Stimulated activated CD8-positive, alpha-beta memory T cell treated with anti-CD3 and anti-CD28 coated beads, Interleukin-12 subunit alpha, Interleukin-12 subunit beta, amount 100 ng/mL, for 1 hour (primary cell): ENCODE measurements around the gene ASAP3.
"Not testable (repeated sequence)": the region's sequence is repeated elsewhere in the genome, so short reads cannot be mapped to it uniquely, and the experiment has no call there.

ENCODE experiments used
- DNase-seq: peaks from one replicate; pipeline ENCODE4 v3.0.0-alpha.2; 2020; ENCODE audit warnings: low read depth

ASAP3 gene

GRCh38 chr1:23395849-23396248 is 88.1 kb downstream of the ASAP3 start:
- no peak for DNase-seq

DNA sequence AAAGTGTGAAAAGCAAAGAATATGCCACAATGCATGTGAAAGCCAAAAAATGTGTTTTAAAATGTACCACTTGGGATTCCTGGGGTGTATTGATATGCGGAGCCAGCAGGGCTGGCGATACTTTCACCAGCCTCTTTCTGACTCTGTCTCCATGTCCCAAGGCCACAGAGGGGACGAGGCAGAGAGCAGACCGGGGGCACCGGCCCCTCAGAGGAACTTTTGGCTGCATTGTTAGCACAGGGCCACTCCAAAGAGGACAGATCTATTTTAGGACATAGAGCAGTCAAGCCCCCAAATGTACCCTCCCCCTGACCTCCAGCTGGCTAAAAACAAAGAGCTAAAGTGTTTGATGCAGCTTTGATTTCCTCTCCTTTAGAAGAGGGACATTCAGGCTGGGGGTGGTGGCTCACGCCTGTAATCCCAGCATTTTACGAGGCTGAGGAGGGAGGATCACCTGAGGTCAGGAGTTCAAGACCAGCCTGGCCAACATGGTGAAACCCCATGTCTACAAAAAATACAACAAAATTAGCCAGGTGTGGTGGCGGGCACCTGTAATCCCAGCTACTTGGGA is 88.7 kb downstream of the ASAP3 start:
- no peak for DNase-seq

DNA sequence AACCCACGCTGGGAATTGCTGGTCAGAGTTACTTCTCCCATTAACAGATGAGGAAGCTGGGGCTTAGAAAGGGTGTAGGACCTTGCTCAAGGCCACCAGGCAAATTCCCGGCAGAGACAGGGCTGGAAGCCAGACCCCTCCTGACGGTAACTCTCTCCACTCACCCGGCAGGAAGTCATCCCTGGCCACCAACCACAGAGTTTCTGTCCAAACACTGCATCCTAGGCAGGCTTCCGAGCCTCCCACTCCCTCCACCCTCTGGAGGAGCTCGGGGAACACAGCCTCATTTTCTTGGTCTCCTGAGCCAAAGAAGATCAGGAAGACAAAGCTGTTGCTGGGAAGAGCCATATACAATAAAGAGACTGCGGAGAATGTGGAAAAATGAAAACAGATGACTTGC is 89.3 kb downstream of the ASAP3 start:
- no peak for DNase-seq

GRCh38 chr1:23394181-23394580 is 89.8 kb downstream of the ASAP3 start:
- no peak for DNase-seq

GRCh38 chr1:23393706-23394105 is 90.3 kb downstream of the ASAP3 start:
- DNase-seq = no peak

- no peak for DNase-seq
Measured at GRCh38 chr1:23392125-23392855, 91.7 kb downstream of the ASAP3 start.

GRCh38 chr1:23389837-23390321 is 94.1 kb downstream of the ASAP3 start:
- DNase-seq = no peak

- DNase-seq = no peak
Measured at GRCh38 chr1:23387494-23387893, 96.5 kb downstream of the ASAP3 start.

DNA sequence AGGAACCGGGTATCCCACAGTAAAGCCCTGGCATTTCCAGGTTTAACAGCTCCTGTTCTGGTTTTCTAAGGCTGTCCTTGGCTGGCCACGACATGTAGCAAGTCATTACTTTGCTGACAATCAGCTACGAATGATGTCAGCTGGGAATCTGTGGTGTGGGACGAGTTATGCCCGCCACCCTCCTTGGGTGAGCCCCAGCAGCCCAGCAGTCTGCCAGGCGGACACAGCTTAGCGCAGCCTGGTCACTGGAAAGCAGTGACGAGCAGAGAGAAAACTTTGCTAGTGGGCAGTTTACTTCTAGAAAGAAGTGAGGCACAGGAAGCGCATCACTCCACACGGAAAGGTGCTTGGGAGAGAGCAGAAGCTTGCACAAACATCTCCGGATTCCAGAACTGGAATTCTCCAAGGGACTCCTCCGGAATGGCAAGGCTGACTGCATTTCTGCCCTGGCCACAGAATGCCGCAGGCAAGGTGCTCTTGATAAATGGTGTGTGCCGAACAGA is 98.8 kb downstream of the ASAP3 start:
- no peak for DNase-seq

- DNase-seq = no peak
Measured at GRCh38 chr1:23384312-23385058, 99.5 kb downstream of the ASAP3 start.

DNA sequence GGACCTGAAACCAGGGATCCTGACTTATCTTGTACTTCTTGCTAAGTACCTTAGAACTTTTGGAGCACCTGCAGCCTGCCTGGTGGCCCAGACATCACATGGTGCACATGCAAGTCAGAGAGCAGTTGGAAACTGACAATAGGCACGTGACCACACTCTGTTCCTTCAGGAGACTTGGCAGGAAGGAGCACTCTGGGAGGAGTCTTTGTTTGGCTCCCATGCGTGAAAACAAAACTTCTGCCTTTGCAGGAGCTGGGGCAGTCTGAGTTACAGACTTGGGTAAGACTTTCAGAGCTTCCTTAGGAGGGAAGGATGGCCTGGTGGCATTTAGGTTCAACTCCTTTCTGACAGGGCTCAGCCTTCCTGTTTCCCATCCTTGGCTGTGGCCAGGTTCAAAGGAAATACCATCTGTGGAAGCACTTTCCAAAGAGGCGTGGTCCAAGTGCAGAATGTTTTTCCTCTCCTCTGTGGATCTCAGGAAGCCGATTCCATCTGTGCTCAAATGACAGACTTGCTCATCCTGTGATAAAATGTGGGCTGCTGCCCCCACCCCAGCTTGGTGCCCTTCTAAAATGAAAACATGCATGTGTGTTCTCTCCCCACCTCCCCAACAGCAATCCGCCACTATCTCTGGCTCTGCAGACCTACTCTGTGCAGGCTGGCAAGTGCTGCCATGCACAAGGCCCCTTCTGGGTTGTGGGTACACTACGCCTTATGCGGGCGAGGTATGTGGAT is 100.2 kb downstream of the ASAP3 start:
- DNase-seq = no peak

DNA sequence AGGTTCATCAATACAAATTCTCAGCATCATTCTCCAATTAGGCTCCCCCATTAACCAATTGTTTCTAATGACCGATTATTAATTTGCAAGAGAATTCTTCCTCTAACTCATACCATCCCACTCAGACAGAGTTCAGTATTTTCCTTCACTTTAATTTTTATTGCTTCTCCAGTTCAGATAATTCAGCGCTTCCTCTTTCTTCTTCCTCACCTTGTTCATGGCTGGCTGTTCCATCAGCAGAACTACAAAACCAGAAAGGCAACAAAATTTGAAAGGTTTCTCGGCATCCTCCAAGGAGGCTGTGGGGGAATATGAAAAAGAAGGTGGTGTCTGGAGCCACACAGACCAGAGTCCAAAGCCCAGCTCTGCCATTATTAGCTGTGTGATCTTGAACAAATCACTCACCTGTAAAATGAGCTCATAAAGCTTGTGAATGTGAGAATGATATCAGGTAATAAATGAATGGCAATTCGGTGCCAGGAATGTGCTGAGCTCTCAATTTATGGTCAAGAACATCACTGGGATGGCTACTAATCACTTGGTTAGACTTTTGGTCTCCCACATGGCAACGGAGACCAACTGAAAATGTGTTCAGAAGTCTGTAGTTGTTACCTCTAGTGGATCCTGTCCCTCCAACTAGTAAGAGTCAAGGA is 102.6 kb downstream of the ASAP3 start:
- DNase-seq = no peak

DNA sequence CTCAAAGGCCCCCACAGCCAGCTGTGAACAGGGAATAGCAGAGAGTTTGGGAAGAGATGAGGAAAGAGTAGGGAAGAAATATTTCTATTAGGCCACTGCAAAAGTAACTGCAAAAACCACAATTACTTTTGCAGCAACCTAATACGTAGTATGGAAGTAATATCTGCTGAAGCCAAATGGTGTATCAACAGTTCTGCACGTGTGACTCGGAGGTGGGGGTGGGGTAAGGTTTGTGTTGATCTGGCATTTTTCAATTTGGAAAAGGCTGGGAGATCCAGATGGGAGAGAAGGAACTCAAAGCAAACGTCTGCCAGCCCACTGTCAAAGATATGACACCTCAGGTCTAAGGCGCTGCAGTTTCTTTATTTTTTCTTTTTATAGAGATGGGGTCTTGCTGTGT is 103.3 kb downstream of the ASAP3 start:
- DNase-seq = no peak

DNA sequence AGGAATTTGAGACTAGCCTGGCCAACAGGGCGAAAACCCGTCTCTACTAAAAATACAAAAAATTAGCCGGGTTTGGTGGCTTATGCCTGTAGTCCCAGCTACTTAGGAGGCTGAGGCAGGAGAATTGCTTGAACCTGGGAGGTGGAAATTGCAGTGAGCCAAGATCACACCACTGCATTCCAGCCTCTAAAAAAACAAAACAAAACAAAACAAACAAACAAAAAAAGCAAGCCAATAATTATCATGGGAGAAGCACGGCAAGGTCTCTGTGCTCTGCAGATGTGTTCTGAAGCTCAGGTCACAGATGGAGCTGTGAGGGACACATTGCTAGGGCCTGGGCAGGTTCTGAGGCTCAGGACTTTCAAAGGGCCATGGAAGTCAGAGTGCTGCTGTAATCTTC is 103.7 kb downstream of the ASAP3 start:
- not testable (repeated sequence) for DNase-seq
